Left lung (tissue), 10 donors: ENCODE results near the gene LAMTOR4. TPM values are rescaled to one million over a fixed set of nuclear protein-coding genes. Genes with fewer than 3 reads are reported as not detected.

ENCODE experiments used
- ATAC-seq: fragments of 200-7000 bp; cut with Tn5 transposase; one replicate; pipeline ENCODE4 v1.9.1; 2020; ENCODE audit warnings: moderate library complexity
- DNase-seq, 4 donors: peaks; one replicate each; pipeline ENCODE4 v3.0.0-alpha.2; 2013 to 2020
- H3K27ac ChIP-seq, 2 donors: fragments of 200-600 bp; sonication (generic) in 1 of 2; one replicate each; pipeline versions ENCODE4 v1.5.0 to v1.8.0; 2020 to 2021
- H3K27me3 ChIP-seq, 2 donors: fragments of 200-600 bp; sonication (generic) in 1 of 2; one replicate each; pipeline versions ENCODE4 v1.5.0 to v1.8.0; 2020 to 2021
- H3K36me3 ChIP-seq, 2 donors: fragments of 200-600 bp; sonication (generic) in 1 of 2; one replicate each; pipeline versions ENCODE4 v1.5.0 to v1.8.0; 2020 to 2021
- H3K4me1 ChIP-seq, 2 donors: fragments of 200-600 bp; one replicate each; pipeline ENCODE4 v1.8.0; 2021
- H3K4me3 ChIP-seq, 2 donors: fragments of 200-600 bp; sonication (generic) in 1 of 2; one replicate each; pipeline versions ENCODE4 v1.5.0 to v1.8.0; 2020 to 2021; ENCODE audit warnings: mild to moderate bottlenecking in 1 of 2
- H3K9me3 ChIP-seq, 2 donors: fragments of 200-600 bp; sonication (generic) in 1 of 2; one replicate each; pipeline versions ENCODE4 v1.5.0 to v1.8.0; 2020 to 2021
- CTCF ChIP-seq, 2 donors: fragments of 200-600 bp; sonication (generic) in 1 of 2; IDR thresholded peaks; one replicate each; pipeline versions ENCODE4 v1.5.0 to v1.8.0; 2021; ENCODE audit warnings: antibody characterized with exemption in 2 of 2
- intact Hi-C, 2 donors: fragments of 100-400 bp; cut with DNase I; formaldehyde crosslinking; loops; one replicate each; pipeline versions ENCODE4 v1.11.2 to v1.14.2; 2022
- polyA plus RNA-seq, 6 donors: library from polyadenylated mRNA; unstranded; fragments of 120-200 nt; gene quantifications; one replicate each; pipeline ENCODE4 v1.2.1, GENCODE V29; 2013; ENCODE audit not compliant: insufficient read length in 6 of 6
- total RNA-seq, 2 donors: library from RNA; stranded (reverse); fragmentation: NEBNext Ultra II Directional; extraction: Animal tissue kit (Norgen Biotek cat#: 25700); gene quantifications; one replicate each; pipeline ENCODE4 v1.2.1, GENCODE V29; 2021
- donor health status: DM: no; HTN: yes; CAD: no.
- donor health status: DM: no; HTN: no; CAD: no.

The LAMTOR4 gene
- total and polyA plus RNA-seq, 8 donors = 85.9 to 120 (median 99.3) TPM

- ATAC-seq (no peak), DNase-seq (no peak)
- Histone ChIP-seq H3K9me3 (no peaks in the 10 kb centered on the region), H3K4me3 (no peak overlapping the region), H3K36me3 (peaks cover 0 to 43% of the 10 kb centered on the region in 2 donors), H3K27me3 (no peaks in the 10 kb centered on the region), H3K4me1 (peaks cover 7 to 14% of the 10 kb centered on the region in 2 donors), H3K27ac (no peak overlapping the region)
- TF ChIP-seq CTCF (IDR thresholded peaks at IDR 0.05) = no peak
- intact Hi-C loops = no loop called here
These were observed 33.7 kb upstream of the LAMTOR4 start for GRCh38 chr7:100115026-100115425.

DNA sequence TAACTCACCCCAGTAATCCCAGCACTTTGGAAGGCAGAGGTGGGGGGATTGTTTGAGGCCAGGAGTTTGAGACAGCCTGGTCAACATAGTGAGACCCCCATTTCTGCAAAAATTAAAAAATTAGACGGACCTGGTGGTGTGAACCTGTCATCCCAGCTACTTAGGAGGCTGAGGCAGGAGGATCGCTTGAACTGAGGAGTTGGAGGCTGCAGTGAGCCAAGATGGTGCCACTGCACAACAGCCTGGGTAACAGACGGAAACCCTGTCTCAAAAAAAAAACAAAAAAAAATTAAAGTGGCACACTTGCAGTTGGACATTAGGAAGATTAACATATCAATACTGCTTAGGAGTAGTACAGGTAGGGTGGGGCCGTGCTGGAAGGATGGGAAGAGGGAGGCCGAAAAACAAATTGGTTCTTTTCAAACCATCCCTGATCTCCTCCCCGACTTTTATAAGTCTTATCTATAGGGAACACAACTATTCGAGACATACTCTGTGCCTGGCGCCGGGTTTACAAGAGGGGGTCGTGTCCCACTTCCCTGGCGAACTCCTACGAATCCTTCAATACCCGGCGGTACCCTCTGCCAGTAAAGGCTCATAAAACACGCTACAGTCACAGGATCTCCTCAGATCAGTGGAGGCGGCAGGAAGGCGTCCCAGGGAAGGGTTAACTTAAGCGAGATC lies 30.2 kb upstream of the LAMTOR4 start:
- no peaks in the 10 kb centered on the region for H3K9me3 ChIP-seq
- peaks cover 14 to 21% of the 10 kb centered on the region in 2 donors for H3K4me1 ChIP-seq
- peak overlapping the region; percentile 83 to 89 for H3K4me3 ChIP-seq
- peak overlapping the region in 1 of 2 donors; percentile 88 for H3K27ac ChIP-seq
- DNase-seq = no peak
- TF ChIP-seq CTCF (IDR thresholded peaks at IDR 0.05) = no peak
- intact Hi-C loops = no loop called here
- no peaks in the 10 kb centered on the region for H3K27me3 ChIP-seq
- ATAC-seq = no peak
- H3K36me3 ChIP-seq = peaks cover 0 to 8% of the 10 kb centered on the region in 2 donors

- Histone ChIP-seq H3K4me3 (peak within 1 kb of the TSS; percentile 83 to 89), H3K9me3 (no peaks in the 10 kb centered on the region), H3K4me1 (peaks cover 14 to 21% of the 10 kb centered on the region in 2 donors), H3K27me3 (no peaks in the 10 kb centered on the region), H3K27ac (peak within 1 kb of the TSS; percentile 84 to 88), H3K36me3 (no peaks in the 10 kb centered on the region)
- ATAC-seq (peak; percentile 96), DNase-seq (peak; percentile 95 to 98 (median 97))
- TF ChIP-seq CTCF (IDR thresholded peaks at IDR 0.05) = peak in 1 of 2 donors; percentile 8
- intact Hi-C loops = no loop called here
These were observed 29.4 kb upstream of the LAMTOR4 start, which contains the start of the genes CNPY4 and TAF6 for GRCh38 chr7:100119072-100119969. TSS of gene CNPY4 (plus strand) at chr7:100119634. CDS start at chr7:100119745, 111 bp downstream. TSS of gene TAF6 (minus strand) at chr7:100119358. CDS start at chr7:100114209, 5,149 bp downstream.

DNA sequence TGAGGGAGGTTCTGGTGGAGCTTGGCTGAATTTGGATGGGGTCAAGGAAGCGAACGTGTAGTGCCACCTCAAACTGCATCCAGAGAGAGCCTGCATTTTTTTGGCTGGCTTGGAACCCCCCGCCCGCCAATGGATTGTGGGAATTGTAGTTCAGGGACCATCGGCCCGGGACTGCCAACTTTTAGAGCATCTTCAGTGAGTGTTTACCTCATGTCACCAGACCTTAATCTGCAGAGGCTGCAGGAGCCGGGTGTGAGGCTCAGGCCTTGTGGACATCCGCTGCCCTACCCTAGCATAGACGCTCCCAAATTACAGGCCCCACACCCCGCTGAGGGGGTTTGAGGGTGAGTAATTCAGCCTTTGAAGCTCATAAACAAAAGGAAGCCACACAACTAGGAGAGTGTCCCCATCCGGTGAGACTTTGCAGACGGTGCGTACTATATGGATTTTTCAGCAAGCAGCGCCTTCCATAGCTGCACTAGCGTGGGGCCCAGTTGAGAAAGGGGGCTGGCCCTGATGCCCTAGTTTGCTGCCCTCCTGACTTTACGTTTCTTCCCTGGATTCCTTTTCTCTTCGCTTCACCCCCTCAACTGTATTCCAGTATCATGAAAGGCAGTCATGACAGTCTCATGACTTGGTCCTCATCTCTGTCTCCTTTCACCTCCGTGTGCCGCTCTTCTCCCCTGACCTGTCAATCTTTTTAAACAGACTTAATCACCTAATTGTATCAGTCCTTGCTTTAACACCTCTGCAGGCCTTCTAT lies 28.6 kb upstream of the LAMTOR4 start:
- peaks cover 14 to 29% of the 10 kb centered on the region in 2 donors for H3K4me1 ChIP-seq
- no peaks in the 10 kb centered on the region for H3K36me3 ChIP-seq
- peak; percentile 70 for ATAC-seq
- no peaks in the 10 kb centered on the region for H3K27me3 ChIP-seq
- no peaks in the 10 kb centered on the region for H3K9me3 ChIP-seq
- H3K4me3 ChIP-seq = peak overlapping the region; percentile 83 to 89
- TF ChIP-seq CTCF (IDR thresholded peaks at IDR 0.05) = no peak
- DNase-seq = peak in 2 of 4 donors; percentile 52 to 65
- peak overlapping the region; percentile 84 to 88 for H3K27ac ChIP-seq
- intact Hi-C loops = no loop called here
